Suprapubic skin (tissue), 4 donors: ENCODE measurements around the gene SHPK. TPM values are rescaled to one million over a fixed set of nuclear protein-coding genes. Genes with fewer than 3 reads are reported as not detected.

Experiments used
- DNase-seq, 2 donors: peaks; one replicate each; pipeline ENCODE4 v3.0.0-alpha.2; 2019; ENCODE audit warnings: low spot score in 2 of 2
- H3K27ac ChIP-seq: fragments of 200-600 bp; sonication (generic); one replicate; pipeline ENCODE4 v1.5.1; 2019
- H3K27me3 ChIP-seq: fragments of 200-600 bp; sonication (generic); one replicate; pipeline ENCODE4 v1.5.1; 2019
- H3K36me3 ChIP-seq: fragments of 200-600 bp; sonication (generic); one replicate; pipeline ENCODE4 v1.5.1; 2019
- H3K4me1 ChIP-seq: fragments of 200-600 bp; sonication (generic); one replicate; pipeline ENCODE4 v1.5.1; 2019
- H3K4me3 ChIP-seq: fragments of 200-600 bp; sonication (generic); one replicate; pipeline ENCODE4 v1.5.1; 2019; ENCODE audit warnings: mild to moderate bottlenecking
- H3K9me3 ChIP-seq: fragments of 200-600 bp; sonication (generic); one replicate; pipeline ENCODE4 v1.5.1; 2019
- EP300 ChIP-seq: sonication (generic); formaldehyde crosslinking; IDR thresholded peaks from one replicate; pipeline ENCODE4 v1.6.1; 2017; ENCODE audit warnings: antibody characterized with exemption
- POLR2A ChIP-seq, 2 donors: fragments of 450-650 bp; IDR thresholded peaks; one replicate each; pipeline ENCODE4 v1.6.1; 2017; ENCODE audit warnings: antibody characterized with exemption in 2 of 2, mild to moderate bottlenecking in 2 of 2, moderate library complexity in 2 of 2
- POLR2AphosphoS5 ChIP-seq, 3 donors: sonication (generic); formaldehyde crosslinking; IDR thresholded peaks; one replicate each; pipeline ENCODE4 v1.6.1; 2017; ENCODE audit warnings: antibody characterized with exemption in 3 of 3
- WGBS: methylation state at CpG from one replicate; pipeline ENCODE4 v1.1.5; 2018; 5-methylcytosine and 5-hydroxymethylcytosine counted together
- total RNA-seq, 4 donors: library from RNA; depleted of rRNA; stranded (reverse); fragments of >200 nt; gene quantifications; one replicate each; pipeline ENCODE4 v1.1.0, GENCODE V29; 2016
- TF ChIP-seq, protein P1 (sequence below), 2 donors: fragments of 200-600 bp in 1 of 2; fragments of 450-650 bp in 1 of 2; sonication (generic) in 1 of 2; IDR thresholded peaks; one replicate each; pipeline ENCODE4 v1.5.1; 2016 to 2019; ENCODE audit warnings: antibody characterized with exemption in 2 of 2, mild to moderate bottlenecking in 1 of 2, moderate library complexity in 1 of 2

SHPK gene
- total RNA-seq, 4 donors from 2014 or later = 19.0 to 21.9 (median 20.4) TPM

DNA sequence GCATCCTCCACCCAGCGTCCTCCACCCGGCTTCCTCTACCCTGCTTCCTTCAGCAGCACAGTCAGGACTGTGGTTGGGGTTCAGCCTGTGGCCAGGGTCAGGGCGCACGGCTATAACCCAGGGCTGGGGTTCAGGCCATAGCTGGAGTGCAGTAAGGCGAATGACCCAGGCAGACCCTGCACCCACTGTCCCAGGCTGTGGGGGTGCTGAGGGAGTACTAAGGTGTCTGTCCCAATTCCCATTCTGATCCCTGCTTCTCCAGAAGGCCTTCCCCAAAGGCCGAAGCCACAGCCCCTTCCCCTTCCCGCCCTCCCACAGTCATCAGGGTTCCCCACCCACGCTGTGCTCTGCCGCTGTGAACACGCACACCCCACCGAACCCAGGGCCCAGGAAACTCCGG, 45.0 kb upstream of the SHPK start:
- Histone ChIP-seq H3K27me3 (peaks cover 34% of the 10 kb centered on the region), H3K27ac (no peak overlapping the region), H3K36me3 (no peaks in the 10 kb centered on the region), H3K4me1 (no peaks in the 10 kb centered on the region), H3K9me3 (no peaks in the 10 kb centered on the region), H3K4me3 (no peak overlapping the region)
- no peak for DNase-seq
- TF ChIP-seq POLR2AphosphoS5 (IDR thresholded peaks at IDR 0.05) (no peak), EP300 (no peak), POLR2A (IDR thresholded peaks at IDR 0.05) (no peak)
- TF ChIP-seq, protein P1, sequence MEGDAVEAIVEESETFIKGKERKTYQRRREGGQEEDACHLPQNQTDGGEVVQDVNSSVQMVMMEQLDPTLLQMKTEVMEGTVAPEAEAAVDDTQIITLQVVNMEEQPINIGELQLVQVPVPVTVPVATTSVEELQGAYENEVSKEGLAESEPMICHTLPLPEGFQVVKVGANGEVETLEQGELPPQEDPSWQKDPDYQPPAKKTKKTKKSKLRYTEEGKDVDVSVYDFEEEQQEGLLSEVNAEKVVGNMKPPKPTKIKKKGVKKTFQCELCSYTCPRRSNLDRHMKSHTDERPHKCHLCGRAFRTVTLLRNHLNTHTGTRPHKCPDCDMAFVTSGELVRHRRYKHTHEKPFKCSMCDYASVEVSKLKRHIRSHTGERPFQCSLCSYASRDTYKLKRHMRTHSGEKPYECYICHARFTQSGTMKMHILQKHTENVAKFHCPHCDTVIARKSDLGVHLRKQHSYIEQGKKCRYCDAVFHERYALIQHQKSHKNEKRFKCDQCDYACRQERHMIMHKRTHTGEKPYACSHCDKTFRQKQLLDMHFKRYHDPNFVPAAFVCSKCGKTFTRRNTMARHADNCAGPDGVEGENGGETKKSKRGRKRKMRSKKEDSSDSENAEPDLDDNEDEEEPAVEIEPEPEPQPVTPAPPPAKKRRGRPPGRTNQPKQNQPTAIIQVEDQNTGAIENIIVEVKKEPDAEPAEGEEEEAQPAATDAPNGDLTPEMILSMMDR (IDR thresholded peaks at IDR 0.05) = no peak
- 87% methylated on average over 12 of the region's 12 CpGs for WGBS

DNA sequence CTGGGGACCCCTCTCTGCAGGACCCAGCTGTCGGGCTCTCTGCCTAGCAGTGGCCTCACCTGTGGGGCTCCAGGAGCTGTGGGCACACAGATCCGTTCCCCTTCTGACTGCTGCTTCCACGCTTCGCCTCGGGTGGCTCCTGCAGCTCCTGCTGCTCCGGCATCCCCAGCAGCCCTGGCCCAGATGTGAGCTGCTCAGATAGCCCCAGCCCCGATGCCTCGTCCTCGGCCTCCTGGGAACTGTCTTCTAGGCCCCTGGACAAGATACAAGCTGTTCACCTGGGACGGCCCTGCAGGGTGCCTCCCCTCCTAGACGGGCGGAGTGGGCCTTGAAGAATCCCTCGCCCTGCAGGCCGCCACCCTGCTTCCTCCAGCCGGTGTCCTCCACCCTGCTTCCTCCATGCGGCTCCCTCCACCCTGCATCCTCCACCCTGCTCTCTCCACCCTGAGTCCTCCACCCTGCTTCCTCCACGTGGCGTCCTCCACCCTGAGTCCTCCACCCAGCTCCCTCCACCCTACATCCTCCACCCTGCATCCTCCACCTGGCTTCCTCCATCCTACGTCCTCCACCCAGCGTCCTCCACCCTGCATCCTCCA, 43.6 kb upstream of the SHPK start:
- DNase-seq = no peak
- no peak overlapping the region for H3K4me3 ChIP-seq
- H3K27ac ChIP-seq = no peak overlapping the region
- no peak for TF ChIP-seq POLR2AphosphoS5 (IDR thresholded peaks at IDR 0.05)
- no peak for TF ChIP-seq POLR2A (IDR thresholded peaks at IDR 0.05)
- TF ChIP-seq, protein P1 (IDR thresholded peaks at IDR 0.05) = no peak
- no peak for TF ChIP-seq EP300
- H3K36me3 ChIP-seq = no peaks in the 10 kb centered on the region
- H3K4me1 ChIP-seq = no peaks in the 10 kb centered on the region
- no peaks in the 10 kb centered on the region for H3K9me3 ChIP-seq
- H3K27me3 ChIP-seq = peaks cover 26% of the 10 kb centered on the region
- WGBS = 43% methylated on average over 13 of the region's 20 CpGs

DNA sequence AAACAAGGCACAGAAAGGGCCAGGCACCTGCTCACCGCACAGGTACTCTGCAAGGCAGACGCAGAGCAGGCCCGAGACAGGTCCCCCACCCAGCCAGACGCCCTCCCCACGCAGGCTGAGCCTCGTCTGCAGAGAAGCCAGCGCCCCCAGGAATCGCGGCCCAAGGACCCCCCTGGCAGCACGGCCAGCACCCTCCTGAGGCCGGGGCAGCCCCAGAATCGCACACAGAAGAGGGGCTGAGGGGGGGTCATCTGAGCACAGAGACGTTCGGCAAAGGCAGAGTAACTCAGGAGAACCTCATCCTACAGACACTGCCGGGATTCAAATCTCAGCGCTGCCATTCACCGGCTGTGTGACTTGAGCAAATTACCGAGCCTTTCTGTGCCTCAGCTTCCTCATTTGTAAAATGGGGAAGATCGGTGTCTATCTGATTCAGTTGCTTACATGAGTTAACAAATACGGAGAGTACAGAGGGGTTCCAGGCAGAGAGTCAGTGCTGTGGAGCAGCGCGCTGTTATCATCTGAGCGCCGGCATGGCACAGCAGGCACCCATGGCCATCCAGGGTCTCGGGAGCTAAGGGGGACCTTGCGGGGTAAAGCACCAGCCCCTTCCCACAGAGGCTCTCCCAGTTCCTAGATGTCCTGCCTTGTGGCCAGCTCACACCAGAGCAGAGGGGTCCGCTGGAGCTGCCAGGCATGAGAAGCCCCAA, 42.9 kb upstream of the SHPK start:
- Histone ChIP-seq H3K4me3 (no peak overlapping the region), H3K9me3 (no peaks in the 10 kb centered on the region), H3K27me3 (peaks cover 19% of the 10 kb centered on the region), H3K27ac (no peak overlapping the region), H3K36me3 (no peaks in the 10 kb centered on the region), H3K4me1 (no peaks in the 10 kb centered on the region)
- no peak for DNase-seq
- 72% methylated on average over 14 of the region's 27 CpGs for WGBS
- TF ChIP-seq, protein P1 (IDR thresholded peaks at IDR 0.05) = no peak
- no peak for TF ChIP-seq POLR2AphosphoS5 (IDR thresholded peaks at IDR 0.05)
- TF ChIP-seq POLR2A (IDR thresholded peaks at IDR 0.05) = no peak
- no peak for TF ChIP-seq EP300

DNA sequence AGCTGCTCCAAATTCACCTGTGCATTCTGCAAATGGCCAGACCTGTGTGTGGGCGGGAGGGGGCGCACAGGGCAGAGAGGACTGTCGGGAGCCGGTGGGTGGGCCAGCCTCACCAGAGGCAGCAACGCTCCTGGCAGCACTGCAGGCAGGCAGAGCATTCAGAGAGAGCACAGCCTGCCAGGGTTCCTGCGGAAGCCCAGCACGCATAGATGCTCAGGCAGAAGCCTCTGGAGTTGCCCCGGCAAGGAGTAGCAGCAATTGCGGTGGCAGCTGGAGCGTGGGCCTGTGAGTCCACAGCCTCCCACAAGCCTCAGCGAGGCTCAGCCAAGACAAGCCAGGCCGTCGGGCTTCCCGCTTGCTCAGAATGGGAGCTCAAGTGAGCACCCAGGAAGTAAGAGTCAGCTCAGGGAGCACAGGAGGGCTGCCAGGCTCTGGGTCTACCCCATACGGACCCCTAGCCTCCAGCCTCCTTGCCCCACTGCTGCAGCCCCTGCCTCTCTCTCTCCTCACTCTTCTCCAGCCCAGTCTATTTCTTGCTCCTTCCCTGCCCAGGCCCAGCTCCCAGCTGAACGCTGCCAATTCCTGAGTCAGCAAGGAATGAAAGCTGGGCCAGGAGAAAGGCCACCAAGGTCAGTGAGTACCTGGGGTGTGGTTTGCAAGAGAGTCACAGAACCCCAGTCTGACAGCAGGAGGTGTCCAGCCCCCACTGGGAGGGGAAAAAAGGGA, 42.2 kb upstream of the SHPK start:
- Histone ChIP-seq H3K27ac (no peak overlapping the region), H3K4me1 (no peaks in the 10 kb centered on the region), H3K27me3 (peaks cover 12% of the 10 kb centered on the region), H3K9me3 (no peaks in the 10 kb centered on the region), H3K36me3 (no peaks in the 10 kb centered on the region), H3K4me3 (no peak overlapping the region)
- TF ChIP-seq POLR2AphosphoS5 (IDR thresholded peaks at IDR 0.05) (no peak), POLR2A (IDR thresholded peaks at IDR 0.05) (no peak), EP300 (no peak)
- TF ChIP-seq, protein P1 (IDR thresholded peaks at IDR 0.05) = no peak
- no peak for DNase-seq
- WGBS = 49% methylated on average over 14 of the region's 16 CpGs

DNA sequence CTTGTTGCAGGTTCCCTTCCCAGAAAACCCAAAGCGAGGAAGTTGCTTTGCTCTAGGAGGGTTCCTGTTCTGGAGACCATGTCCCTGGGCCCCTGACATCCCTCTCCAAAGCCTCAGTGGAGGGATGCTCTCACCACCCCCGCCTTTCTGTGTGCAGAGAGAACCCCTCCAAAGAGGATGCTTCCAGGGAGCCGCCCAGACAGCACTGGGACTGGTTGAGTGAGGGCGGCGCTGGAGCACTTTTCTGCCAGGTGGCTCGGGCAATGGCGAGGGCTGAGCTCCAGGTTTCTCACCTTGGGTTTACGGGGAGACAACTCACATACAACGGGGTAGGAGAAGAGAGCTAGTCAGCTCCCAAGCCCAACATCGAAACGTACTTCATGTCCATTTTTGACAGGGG, 39.8 kb upstream of the SHPK start:
- TF ChIP-seq, protein P1 (IDR thresholded peaks at IDR 0.05) = no peak
- TF ChIP-seq POLR2A (IDR thresholded peaks at IDR 0.05) = no peak
- TF ChIP-seq EP300 = no peak
- TF ChIP-seq POLR2AphosphoS5 (IDR thresholded peaks at IDR 0.05) = no peak
- no peaks in the 10 kb centered on the region for H3K4me1 ChIP-seq
- 76% methylated on average over 11 of the region's 11 CpGs for WGBS

More for the DNA sequence above, 39.8 kb upstream of the SHPK start:
- Histone ChIP-seq H3K27me3 (no peaks in the 10 kb centered on the region), H3K27ac (no peak overlapping the region), H3K4me3 (no peak overlapping the region), H3K9me3 (no peaks in the 10 kb centered on the region), H3K36me3 (no peaks in the 10 kb centered on the region)
- DNase-seq = no peak
